DMS 273 treated with DMSO at 0.1 percent for 48 hours (cell line): ENCODE measurements around the gene FLT1.

Source experiments
- DNase-seq: peaks from one replicate; lab custom pipeline; 2025; lab: John Stamatoyannopoulos, UW

The FLT1 gene

GRCh38 chr13:28344163-28344562, 150.8 kb downstream of the FLT1 start:
- no peak for DNase-seq

GRCh38 chr13:28342251-28342650, 152.7 kb downstream of the FLT1 start:
- DNase-seq, result no peak

DNA sequence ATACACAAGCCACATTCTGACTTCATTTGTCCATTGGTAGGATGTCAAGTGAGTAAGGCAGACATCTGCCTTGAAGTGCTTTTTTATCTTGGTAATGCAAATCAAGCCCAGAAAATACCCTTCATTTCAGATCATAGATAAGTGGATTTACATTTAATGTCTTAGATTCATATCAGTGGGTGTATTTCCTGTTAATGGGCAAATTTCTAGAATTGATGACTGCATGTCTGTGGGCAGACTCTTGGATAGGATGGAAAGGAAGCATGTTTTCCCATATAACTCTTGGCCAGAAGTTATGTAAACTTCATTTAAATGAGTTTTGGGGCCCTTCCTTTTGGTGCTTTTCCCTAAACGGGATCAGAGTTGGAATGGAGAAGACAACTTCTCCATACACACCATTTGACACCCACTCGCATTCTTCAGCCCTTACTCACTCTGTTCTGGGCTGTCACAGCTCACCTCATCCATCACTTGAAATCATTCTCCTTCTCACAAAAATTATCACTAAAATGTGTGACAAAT, 154.6 kb downstream of the FLT1 start:
- no peak for DNase-seq

- DNase-seq, result no peak
Measured at GRCh38 chr13:28339419-28339818, 155.5 kb downstream of the FLT1 start.

GRCh38 chr13:28338742-28339141, 156.2 kb downstream of the FLT1 start:
- no peak for DNase-seq

GRCh38 chr13:28338006-28338574, 156.8 kb downstream of the FLT1 start:
- no peak for DNase-seq

DNA sequence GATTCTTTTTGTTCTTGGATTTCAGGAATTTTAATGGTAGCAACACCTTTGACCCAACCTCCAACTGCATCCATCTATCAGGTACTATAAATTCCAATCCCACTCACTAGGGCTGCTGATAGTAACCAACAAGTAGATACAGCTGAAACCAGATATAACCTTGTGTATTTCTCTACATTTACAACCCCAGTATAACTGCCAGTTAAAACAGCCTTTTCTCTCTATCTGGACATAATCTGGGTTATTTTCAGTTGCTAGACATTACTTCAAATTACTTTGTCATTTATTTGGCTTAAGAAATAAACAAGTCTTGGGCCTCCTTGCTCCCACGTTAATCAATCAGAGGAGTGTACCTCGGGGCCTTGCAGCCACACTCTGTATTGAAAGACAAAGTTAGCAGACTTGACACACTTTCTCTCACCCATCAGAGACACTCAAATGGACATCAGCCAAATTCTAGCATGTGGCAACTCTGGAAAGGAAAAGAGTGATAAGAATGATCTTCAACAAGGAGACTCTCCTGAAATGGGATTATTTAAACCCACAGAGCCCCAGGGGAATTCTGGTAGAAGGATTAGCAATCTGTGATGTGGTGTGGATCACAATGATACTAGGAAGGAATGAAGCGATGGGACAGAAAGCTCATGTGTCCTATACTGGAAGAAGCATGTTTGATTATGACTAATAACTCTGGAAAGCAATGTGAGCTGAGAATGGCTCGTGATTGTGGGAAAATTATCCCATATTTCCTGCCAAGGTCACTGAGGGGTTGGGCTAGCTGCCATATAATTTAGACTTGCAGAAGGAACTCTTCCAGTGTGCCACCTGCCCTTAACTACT, 157.5 kb downstream of the FLT1 start:
- no peak for DNase-seq

- DNase-seq, result no peak
Measured at GRCh38 chr13:28336193-28336657, 158.7 kb downstream of the FLT1 start.

DNA sequence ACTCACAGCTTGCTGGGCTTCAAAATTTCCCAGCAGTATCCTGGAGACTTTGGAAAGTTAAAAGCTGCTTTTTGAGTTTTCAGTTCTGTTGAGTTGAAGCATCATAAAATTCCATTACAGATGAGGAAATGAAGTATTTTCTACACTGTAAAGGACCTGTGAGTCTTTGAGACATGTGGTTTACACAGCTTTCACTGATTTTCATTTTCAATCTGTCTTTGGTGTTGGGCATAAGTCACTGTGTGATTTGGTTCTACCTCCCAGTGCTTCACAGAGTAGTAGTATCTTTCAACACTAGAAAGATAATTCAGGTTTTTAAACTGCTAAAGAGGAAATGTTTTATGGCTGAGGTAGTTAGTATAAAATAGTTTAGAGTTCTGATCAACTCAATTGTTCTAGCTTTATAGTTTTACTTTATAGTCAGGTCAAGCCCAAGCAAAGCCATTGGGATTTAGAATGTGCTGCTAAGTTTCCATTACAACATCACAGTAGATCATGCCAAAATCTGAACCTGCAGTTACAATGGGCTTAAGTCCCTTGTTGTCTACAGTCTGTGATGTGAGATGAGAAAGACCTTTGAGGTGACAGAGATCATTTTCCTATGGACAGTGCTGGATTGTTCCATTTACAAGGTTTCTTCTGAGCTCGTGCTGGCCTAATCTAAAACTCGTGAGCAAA, 161.6 kb downstream of the FLT1 start:
- no peak for DNase-seq

GRCh38 chr13:28329395-28330158, 165.4 kb downstream of the FLT1 start:
- DNase-seq, result no peak

- DNase-seq, result no peak
Measured at GRCh38 chr13:28328271-28328607, 166.7 kb downstream of the FLT1 start.

GRCh38 chr13:28327373-28328270, 167.3 kb downstream of the FLT1 start:
- no peak for DNase-seq

DNA sequence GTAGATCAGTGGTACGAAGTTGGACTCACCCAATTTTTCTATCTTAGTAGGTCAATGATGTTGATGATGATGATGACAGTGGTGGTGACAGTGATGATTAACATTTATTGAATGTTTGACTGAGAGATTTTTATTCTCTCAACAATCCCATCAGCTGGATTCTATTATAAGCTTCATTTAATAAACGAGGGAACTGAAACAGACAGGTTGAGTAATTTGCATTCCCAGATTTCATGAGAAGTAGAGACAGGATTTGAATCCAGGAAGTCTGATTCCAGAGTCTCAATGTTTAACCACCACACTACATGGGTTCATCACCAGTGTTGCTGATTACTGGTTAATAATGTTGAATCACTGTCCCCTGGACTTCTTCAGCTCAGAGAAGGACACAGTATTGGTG, 168.9 kb downstream of the FLT1 start:
- no peak for DNase-seq

- DNase-seq, result no peak
Measured at GRCh38 chr13:28325022-28325421, 169.9 kb downstream of the FLT1 start.

DNA sequence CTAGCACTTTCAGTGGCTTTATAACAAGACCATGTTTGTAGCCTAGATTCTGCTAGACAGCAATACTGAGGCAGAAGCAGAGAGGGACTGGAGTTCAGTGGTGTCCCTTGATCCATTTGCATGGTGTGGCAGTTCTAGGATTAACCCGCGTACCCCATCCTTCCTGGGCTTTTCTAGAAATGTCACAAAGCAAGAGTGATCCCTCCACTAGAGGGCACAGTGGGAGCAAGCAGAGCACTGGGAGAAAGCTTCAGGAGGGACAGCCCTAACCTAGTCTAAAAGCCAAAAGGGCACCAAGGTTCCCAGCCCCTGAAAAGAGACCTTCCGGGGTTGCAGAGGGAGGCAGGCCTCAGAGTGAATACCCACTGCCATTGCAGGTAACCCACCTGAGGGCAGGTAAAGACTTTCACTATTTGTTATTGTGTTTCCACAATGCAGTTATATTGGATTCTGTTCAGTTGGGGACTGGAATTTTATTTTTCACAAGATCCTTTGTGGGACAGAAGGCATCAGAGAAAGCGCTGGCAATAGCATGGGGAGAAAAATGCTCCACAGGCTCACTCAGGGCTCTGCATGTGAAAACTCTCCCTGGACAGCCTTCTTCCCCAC, 170.6 kb downstream of the FLT1 start:
- peak; percentile 16 for DNase-seq

DNA sequence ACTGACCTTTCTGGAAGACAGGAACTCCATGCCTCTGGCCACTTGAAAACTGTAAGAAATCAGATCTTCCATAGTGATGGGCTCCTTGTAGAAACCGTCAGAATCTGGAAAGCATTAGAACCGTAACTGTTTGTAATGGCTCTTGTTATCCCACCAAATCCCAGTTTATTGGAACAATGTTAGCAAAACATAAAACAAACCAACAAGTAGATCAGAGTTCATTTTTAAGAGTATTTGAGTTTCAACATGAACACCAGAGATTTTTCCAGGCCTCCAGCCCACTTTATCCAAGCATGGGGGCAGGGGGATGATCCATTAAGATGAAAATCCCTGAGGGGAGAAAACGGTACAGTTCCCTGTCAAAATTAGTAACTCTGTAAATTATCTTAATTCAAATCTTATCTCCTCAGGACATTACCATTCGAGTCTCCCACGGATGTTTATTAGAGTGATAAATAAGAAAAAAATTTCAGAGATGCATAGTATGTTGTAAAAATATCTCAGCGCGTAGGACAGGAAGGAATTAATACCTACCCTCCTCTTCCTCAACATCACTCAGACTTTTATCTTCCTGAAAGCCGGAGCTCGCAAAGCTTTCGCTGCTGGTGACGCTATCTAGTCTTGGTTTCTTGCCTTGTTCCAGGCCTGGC, 172.5 kb downstream of the FLT1 start:
- no peak for DNase-seq

DNA sequence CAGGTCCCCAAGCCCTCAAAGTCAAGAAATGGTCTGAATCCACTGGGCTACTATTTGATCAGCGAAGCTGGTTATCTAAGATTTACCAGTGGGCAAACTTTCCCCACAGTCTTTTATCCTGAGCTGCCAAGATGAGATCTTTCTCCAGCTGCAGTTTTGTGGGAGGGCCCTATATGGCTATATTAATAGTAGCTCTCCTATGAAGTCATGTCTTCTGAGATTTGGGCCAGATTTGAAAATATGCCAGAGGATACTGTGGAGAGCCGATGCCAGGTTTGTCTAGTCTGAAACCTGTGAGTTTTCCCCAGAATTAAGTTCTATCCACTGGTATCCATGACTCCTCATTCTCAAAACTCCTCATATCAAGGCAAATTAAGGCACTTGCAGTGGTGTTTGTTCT, 173.2 kb downstream of the FLT1 start:
- no peak for DNase-seq

GRCh38 chr13:28320884-28321574, 173.9 kb downstream of the FLT1 start:
- no peak for DNase-seq

GRCh38 chr13:28320209-28320608, 174.7 kb downstream of the FLT1 start:
- no peak for DNase-seq

- no peak for DNase-seq
Measured at GRCh38 chr13:28319528-28319927, 175.4 kb downstream of the FLT1 start.
